GM06990 (cell line): ENCODE data around the gene KIF6.
"Not testable (repeated sequence)": the region's sequence is repeated elsewhere in the genome, so short reads cannot be mapped to it uniquely, and the experiment has no call there.

Source experiments
- DNase-seq: peaks from one replicate; pipeline ENCODE4 v3.0.0-alpha.2; 2011; ENCODE audit not compliant: insufficient read length; ENCODE audit errors: extremely low read depth
- H3K27me3 ChIP-seq: replicated peaks from 2 replicates; pipeline ENCODE4 v1.6.0; 2011; ENCODE audit warnings: low read length; ENCODE audit not compliant: control insufficient read depth, insufficient read depth
- H3K36me3 ChIP-seq: 2 replicates; pipeline ENCODE4 v1.5.1; 2011; ENCODE audit warnings: low read length; ENCODE audit not compliant: control insufficient read depth, insufficient read depth
- H3K4me3 ChIP-seq: replicated peaks from 2 replicates; pipeline ENCODE4 v1.5.1; 2011; ENCODE audit warnings: low read depth, mild to moderate bottlenecking, control low read depth, low read length
- CTCF ChIP-seq: IDR thresholded peaks from 2 replicates; pipeline ENCODE4 v1.5.1; 2011; ENCODE audit warnings: low read length, control low read depth, mild to moderate bottlenecking, inconsistent platforms; ENCODE audit not compliant: insufficient read depth, poor library complexity, severe bottlenecking

Gene KIF6

GRCh38 chr6:39516471-39516870, 208.7 kb downstream of the KIF6 start:
- no peak for DNase-seq
- no peak overlapping the region for H3K4me3 ChIP-seq
- no peaks in the 10 kb centered on the region for H3K36me3 ChIP-seq
- H3K27me3 ChIP-seq: no peaks in the 10 kb centered on the region
- no peak for TF ChIP-seq CTCF

- no peak for DNase-seq
- Histone ChIP-seq H3K4me3 (no peak overlapping the region), H3K27me3 (no peaks in the 10 kb centered on the region), H3K36me3 (no peaks in the 10 kb centered on the region)
- TF ChIP-seq CTCF: no peak
These were observed 209.7 kb downstream of the KIF6 start for GRCh38 chr6:39515471-39515870.

GRCh38 chr6:39515006-39515405, 210.2 kb downstream of the KIF6 start:
- no peaks in the 10 kb centered on the region for H3K36me3 ChIP-seq
- no peaks in the 10 kb centered on the region for H3K27me3 ChIP-seq
- no peak overlapping the region for H3K4me3 ChIP-seq
- no peak for DNase-seq
- no peak for TF ChIP-seq CTCF

GRCh38 chr6:39509831-39510230, 215.4 kb downstream of the KIF6 start:
- H3K36me3 ChIP-seq, DNase-seq: not testable (repeated sequence)

GRCh38 chr6:39508515-39508914, 216.7 kb downstream of the KIF6 start:
- no peak for TF ChIP-seq CTCF
- DNase-seq: no peak
- no peaks in the 10 kb centered on the region for H3K36me3 ChIP-seq
- no peaks in the 10 kb centered on the region for H3K27me3 ChIP-seq
- H3K4me3 ChIP-seq: no peak overlapping the region

More at GRCh38 chr6:39509831-39510230, 215.4 kb downstream of the KIF6 start:
- H3K27me3 ChIP-seq, H3K4me3 ChIP-seq: not testable (repeated sequence)

- Histone ChIP-seq H3K36me3 (no peaks in the 10 kb centered on the region), H3K4me3 (no peak overlapping the region), H3K27me3 (no peaks in the 10 kb centered on the region)
- TF ChIP-seq CTCF: no peak
- DNase-seq: no peak
These were observed 217.7 kb downstream of the KIF6 start for GRCh38 chr6:39507331-39507998.

GRCh38 chr6:39502362-39502955, 222.7 kb downstream of the KIF6 start:
- H3K27me3 ChIP-seq, H3K36me3 ChIP-seq, DNase-seq, H3K4me3 ChIP-seq: not testable (repeated sequence)
